Suprapubic skin (tissue), 4 donors: ENCODE data around the gene SULT2B1.

ENCODE experiments used
- EP300 ChIP-seq: sonication (generic); formaldehyde crosslinking; IDR thresholded peaks from one replicate; pipeline ENCODE4 v1.6.1; 2017; ENCODE audit warnings: antibody characterized with exemption
- POLR2A ChIP-seq, 2 donors: fragments of 450-650 bp; IDR thresholded peaks; one replicate each; pipeline ENCODE4 v1.6.1; 2017; ENCODE audit warnings: antibody characterized with exemption in 2 of 2, mild to moderate bottlenecking in 2 of 2, moderate library complexity in 2 of 2
- POLR2AphosphoS5 ChIP-seq, 3 donors: sonication (generic); formaldehyde crosslinking; IDR thresholded peaks; one replicate each; pipeline ENCODE4 v1.6.1; 2017; ENCODE audit warnings: antibody characterized with exemption in 3 of 3
- TF ChIP-seq, protein P1 (sequence below), 2 donors: fragments of 200-600 bp in 1 of 2; fragments of 450-650 bp in 1 of 2; sonication (generic) in 1 of 2; IDR thresholded peaks; one replicate each; pipeline ENCODE4 v1.5.1; 2016 to 2019; ENCODE audit warnings: antibody characterized with exemption in 2 of 2, mild to moderate bottlenecking in 1 of 2, moderate library complexity in 1 of 2

DNA sequence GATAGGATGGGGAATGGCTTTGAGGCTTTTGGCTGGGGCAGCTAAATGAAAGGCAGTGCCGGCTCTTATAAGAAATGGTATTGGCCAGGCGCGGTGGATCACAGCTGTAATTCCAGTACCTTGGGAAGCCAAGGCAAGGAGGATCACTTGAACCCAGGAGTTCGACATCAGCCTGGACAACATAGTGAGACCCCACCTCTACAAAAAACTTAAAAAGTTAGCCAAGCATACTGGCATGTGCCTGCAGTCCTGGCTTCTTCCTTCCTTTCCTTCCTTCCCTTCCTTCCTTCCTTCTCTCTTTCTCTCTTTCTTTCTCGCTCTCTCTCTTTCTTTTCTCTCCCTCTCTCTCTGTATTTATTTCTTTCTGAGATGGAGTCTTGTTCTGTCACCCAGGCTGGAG is 90.9 kb downstream of the SULT2B1 start:
- TF ChIP-seq, protein P1, sequence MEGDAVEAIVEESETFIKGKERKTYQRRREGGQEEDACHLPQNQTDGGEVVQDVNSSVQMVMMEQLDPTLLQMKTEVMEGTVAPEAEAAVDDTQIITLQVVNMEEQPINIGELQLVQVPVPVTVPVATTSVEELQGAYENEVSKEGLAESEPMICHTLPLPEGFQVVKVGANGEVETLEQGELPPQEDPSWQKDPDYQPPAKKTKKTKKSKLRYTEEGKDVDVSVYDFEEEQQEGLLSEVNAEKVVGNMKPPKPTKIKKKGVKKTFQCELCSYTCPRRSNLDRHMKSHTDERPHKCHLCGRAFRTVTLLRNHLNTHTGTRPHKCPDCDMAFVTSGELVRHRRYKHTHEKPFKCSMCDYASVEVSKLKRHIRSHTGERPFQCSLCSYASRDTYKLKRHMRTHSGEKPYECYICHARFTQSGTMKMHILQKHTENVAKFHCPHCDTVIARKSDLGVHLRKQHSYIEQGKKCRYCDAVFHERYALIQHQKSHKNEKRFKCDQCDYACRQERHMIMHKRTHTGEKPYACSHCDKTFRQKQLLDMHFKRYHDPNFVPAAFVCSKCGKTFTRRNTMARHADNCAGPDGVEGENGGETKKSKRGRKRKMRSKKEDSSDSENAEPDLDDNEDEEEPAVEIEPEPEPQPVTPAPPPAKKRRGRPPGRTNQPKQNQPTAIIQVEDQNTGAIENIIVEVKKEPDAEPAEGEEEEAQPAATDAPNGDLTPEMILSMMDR (IDR thresholded peaks at IDR 0.05): no peak
- TF ChIP-seq EP300 (no peak), POLR2AphosphoS5 (IDR thresholded peaks at IDR 0.05) (no peak), POLR2A (IDR thresholded peaks at IDR 0.05) (no peak)
